A549 (cell line): ENCODE results near the gene CPHXL2. TPM values are rescaled to one million over a fixed set of nuclear protein-coding genes. Genes with fewer than 3 reads are reported as not detected.

Experiments
- ATAC-seq, 2 experiments: fragments of 200-7000 bp in 1 of 2; fragments of >200 bp in 1 of 2; cut with Nextera tagmentation in 1 of 2; cut with Tn5 transposase in 1 of 2; 3 replicates each; pipeline versions ENCODE4 v1.8.0 to v1.9.1; 2018 to 2020; ENCODE audit warnings: mild to moderate bottlenecking in 1 of 2, moderate library complexity in 1 of 2
- CTCF ChIA-PET: fragments of 300-600 bp; sonication (Branson Sonifier 250); formaldehyde crosslinking; extraction: SDS; loops from one replicate; lab custom pipeline; 2021; ENCODE audit warnings: antibody characterized with exemption, inconsistent platforms; lab: Yijun Ruan, JAX
- POLR2A ChIA-PET: fragments of 350-600 bp; formaldehyde crosslinking; extraction: SDS; loops from one replicate; lab custom pipeline; 2021; ENCODE audit warnings: antibody characterized with exemption, inconsistent platforms; lab: Yijun Ruan, JAX
- DNase-seq, 2 experiments: peaks; one replicate each; pipeline versions ENCODE4 v3.0.0 to v3.0.0-alpha.2; 2011 to 2016; ENCODE audit warnings: low read depth in 1 of 2, low spot score in 1 of 2
- FAIRE-seq: peaks from 2 replicates; lab custom pipeline; 2011; peaks lifted over from hg19 to GRCh38; lab: Jason Lieb, UNC
- H3K27ac ChIP-seq, 2 experiments: fragments of >200 bp; sonication (Bioruptor Twin); formaldehyde crosslinking; 3 replicates each; pipeline ENCODE4 v1.5.1; 2016 to 2017
- H3K4me1 ChIP-seq: fragments of >200 bp; sonication (Bioruptor Twin); formaldehyde crosslinking; 3 replicates; pipeline ENCODE4 v1.6.1; 2016
- H3K4me2 ChIP-seq: fragments of >200 bp; sonication (Bioruptor Twin); formaldehyde crosslinking; 3 replicates; pipeline ENCODE4 v1.6.1; 2016
- H3K4me3 ChIP-seq: fragments of >200 bp; sonication (Bioruptor Twin); formaldehyde crosslinking; 3 replicates; pipeline ENCODE4 v1.5.1; 2016
- H3K9me3 ChIP-seq: fragments of >200 bp; sonication (Bioruptor Twin); formaldehyde crosslinking; 3 replicates; pipeline ENCODE4 v1.6.1; 2016
- BHLHE40 ChIP-seq: IDR thresholded peaks from 2 replicates; pipeline ENCODE4 v1.6.1; 2012; ENCODE audit warnings: low read depth, low read length, inconsistent platforms
- CBX8 ChIP-seq: fragments of 200-600 bp; sonication (generic); IDR thresholded peaks from 2 replicates; pipeline ENCODE4 v1.6.1; 2016
- CEBPB ChIP-seq, 2 experiments: fragments of >200 bp in 1 of 2; sonication (Bioruptor Twin) in 1 of 2; formaldehyde crosslinking in 1 of 2; IDR thresholded peaks; 2 replicates each; pipeline ENCODE4 v1.6.1; 2012 to 2016
- CHD2 ChIP-seq: fragments of 150-350 bp; IDR thresholded peaks from 2 replicates; pipeline ENCODE4 v1.6.1; 2014; ENCODE audit warnings: low read length; ENCODE audit not compliant: partially characterized antibody
- EHF ChIP-seq: fragments of 250-450 bp; sonication (Bioruptor Pico); IDR thresholded peaks from 2 replicates; pipeline ENCODE4 v1.5.0; 2020; ENCODE audit warnings: mild to moderate bottlenecking
- EHMT2 ChIP-seq: fragments of 200-600 bp; sonication (generic); IDR thresholded peaks from 2 replicates; pipeline ENCODE4 v1.6.1; 2016; ENCODE audit warnings: antibody characterized with exemption, low read depth, mild to moderate bottlenecking, moderate library complexity
- ESRRA ChIP-seq: fragments of 150-350 bp; IDR thresholded peaks from 2 replicates; pipeline ENCODE4 v1.6.1; 2014; ENCODE audit warnings: mild to moderate bottlenecking, low read length, borderline replicate concordance
- HEYL ChIP-seq: fragments of 250-450 bp; sonication (Bioruptor Pico); IDR thresholded peaks from 2 replicates; pipeline ENCODE4 v1.8.0; 2021; ENCODE audit warnings: mild to moderate bottlenecking, moderate library complexity
- HOXA7 ChIP-seq: fragments of 250-450 bp; sonication (Bioruptor Pico); IDR thresholded peaks from 2 replicates; pipeline ENCODE4 v1.5.0; 2020; ENCODE audit warnings: mild to moderate bottlenecking, moderate library complexity
- HOXB13 ChIP-seq: fragments of 250-450 bp; sonication (Bioruptor Pico); IDR thresholded peaks from 2 replicates; pipeline ENCODE4 v1.5.0; 2020; ENCODE audit warnings: low read depth, mild to moderate bottlenecking, moderate library complexity
- JUNB ChIP-seq: fragments of >200 bp; sonication (Bioruptor Twin); formaldehyde crosslinking; IDR thresholded peaks from 2 replicates; pipeline ENCODE4 v1.6.1; 2016
- KDM5A ChIP-seq: fragments of 200-600 bp; sonication (generic); IDR thresholded peaks from 2 replicates; pipeline ENCODE4 v1.6.1; 2016; ENCODE audit warnings: antibody characterized with exemption, mild to moderate bottlenecking
- MYC ChIP-seq: IDR thresholded peaks from 2 replicates; pipeline ENCODE4 v1.6.1; 2012; ENCODE audit warnings: mild to moderate bottlenecking, inconsistent platforms, low read length, improper control_type of control experiment, borderline replicate concordance
- RAD21 ChIP-seq, 2 experiments: fragments of >200 bp in 1 of 2; sonication (Bioruptor Twin) in 1 of 2; formaldehyde crosslinking in 1 of 2; IDR thresholded peaks in 1 of 2; conservative IDR thresholded peaks in 1 of 2; 2 replicates in 1 of 2; 3 replicates in 1 of 2; pipeline ENCODE4 v1.6.1; 2012 to 2018; ENCODE audit warnings: inconsistent platforms in 1 of 2
- RARB ChIP-seq: fragments of 250-450 bp; sonication (Bioruptor Pico); IDR thresholded peaks from 2 replicates; pipeline ENCODE4 v1.8.0; 2021; ENCODE audit warnings: mild to moderate bottlenecking, moderate library complexity
- RCOR1 ChIP-seq: fragments of 150-350 bp; IDR thresholded peaks from 2 replicates; pipeline ENCODE4 v1.6.1; 2014; ENCODE audit warnings: antibody characterized with exemption, low read length, low read depth
- RNF2 ChIP-seq: fragments of 200-600 bp; sonication (generic); IDR thresholded peaks from 2 replicates; pipeline ENCODE4 v1.6.1; 2016; ENCODE audit warnings: low read depth, mild to moderate bottlenecking, antibody characterized with exemption, moderate library complexity, borderline replicate concordance
- SMC3 ChIP-seq: fragments of >200 bp; sonication (Bioruptor Twin); formaldehyde crosslinking; IDR thresholded peaks from 3 replicates; pipeline ENCODE4 v1.6.1; 2018; ENCODE audit warnings: inconsistent platforms
- ZFP36 ChIP-seq: fragments of 450-650 bp; IDR thresholded peaks from 2 replicates; pipeline ENCODE4 v1.6.1; 2014; ENCODE audit warnings: borderline replicate concordance; ENCODE audit not compliant: partially characterized antibody
- ZNF302 ChIP-seq: fragments of 250-450 bp; sonication (Bioruptor Pico); IDR thresholded peaks from 2 replicates; pipeline ENCODE4 v1.9.0; 2021; ENCODE audit warnings: inconsistent platforms, mild to moderate bottlenecking, moderate library complexity
- ZSCAN20 ChIP-seq: fragments of 250-450 bp; sonication (Bioruptor Pico); IDR thresholded peaks from 2 replicates; pipeline ENCODE4 v1.8.0; 2022; ENCODE audit warnings: mild to moderate bottlenecking, moderate library complexity
- WGBS: methylation state at CpG from one replicate; pipeline ENCODE4 v1.1.6; 2017; ENCODE audit errors: missing lambda C conversion rate; 5-methylcytosine and 5-hydroxymethylcytosine counted together
- polyA plus RNA-seq, 4 experiments: library from polyadenylated mRNA; depleted of rRNA in 3 of 4; stranded (reverse); fragments of >200 nt; fragmentation: RNase III in 1 of 4; extraction: RNeasy Plus Mini Kit Qiagen cat#74134 plus additional on column Dnase treatment in 1 of 4; gene quantifications; 2 replicates in 3 of 4; 3 replicates in 1 of 4; pipeline ENCODE4 v1.2.3, GENCODE V29; 2011 to 2017
- TF ChIP-seq, protein P1 (sequence below): fragments of 250-450 bp; sonication (Bioruptor Pico); IDR thresholded peaks from 2 replicates; pipeline ENCODE4 v1.5.0; 2020; ENCODE audit warnings: low read depth, mild to moderate bottlenecking, moderate library complexity
- TF ChIP-seq, protein P2 (sequence below): IDR thresholded peaks from 2 replicates; pipeline ENCODE4 v1.6.1; 2012
- TF ChIP-seq, protein P3 (sequence below): fragments of 250-450 bp; sonication (Bioruptor Pico); IDR thresholded peaks from 2 replicates; pipeline ENCODE4 v1.5.0; 2021; ENCODE audit warnings: mild to moderate bottlenecking, moderate library complexity, borderline replicate concordance

CPHXL2 gene
- polyA plus RNA-seq, 2 of the 4 experiments (the other 2 are of a cell fraction), result not detected

DNA sequence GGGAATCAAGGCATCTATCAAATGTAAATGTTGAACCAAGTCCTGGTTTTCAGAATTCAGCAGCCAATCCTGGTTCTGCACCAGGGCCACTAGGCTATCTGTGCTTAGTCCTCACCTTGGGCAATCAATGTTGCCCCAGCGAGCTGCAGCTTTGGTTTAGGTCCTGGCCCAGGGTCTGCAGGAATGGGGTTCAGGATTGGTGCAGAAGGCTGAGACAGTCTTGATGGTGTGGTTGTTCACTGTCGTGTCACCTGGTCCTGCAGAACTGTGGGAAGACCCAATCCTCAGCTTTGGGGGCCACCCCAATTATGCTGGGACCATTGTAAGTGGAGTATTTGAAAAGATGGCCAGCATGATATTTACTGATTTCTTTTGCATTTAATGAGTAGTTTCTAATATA lies 18.6 kb downstream of the CPHXL2 start:
- ATAC-seq (no peak), FAIRE-seq (no peak), DNase-seq (no peak)
- POLR2A ChIA-PET, result no interaction called here
- TF ChIP-seq, protein P1, sequence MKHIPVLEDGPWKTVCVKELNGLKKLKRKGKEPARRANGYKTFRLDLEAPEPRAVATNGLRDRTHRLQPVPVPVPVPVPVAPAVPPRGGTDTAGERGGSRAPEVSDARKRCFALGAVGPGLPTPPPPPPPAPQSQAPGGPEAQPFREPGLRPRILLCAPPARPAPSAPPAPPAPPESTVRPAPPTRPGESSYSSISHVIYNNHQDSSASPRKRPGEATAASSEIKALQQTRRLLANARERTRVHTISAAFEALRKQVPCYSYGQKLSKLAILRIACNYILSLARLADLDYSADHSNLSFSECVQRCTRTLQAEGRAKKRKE, result no peak
- TF ChIP-seq HOXA7 (CRISPR knock-in tag), result no peak
- no peak for TF ChIP-seq ZFP36
- no peak for TF ChIP-seq KDM5A
- TF ChIP-seq, protein P2, sequence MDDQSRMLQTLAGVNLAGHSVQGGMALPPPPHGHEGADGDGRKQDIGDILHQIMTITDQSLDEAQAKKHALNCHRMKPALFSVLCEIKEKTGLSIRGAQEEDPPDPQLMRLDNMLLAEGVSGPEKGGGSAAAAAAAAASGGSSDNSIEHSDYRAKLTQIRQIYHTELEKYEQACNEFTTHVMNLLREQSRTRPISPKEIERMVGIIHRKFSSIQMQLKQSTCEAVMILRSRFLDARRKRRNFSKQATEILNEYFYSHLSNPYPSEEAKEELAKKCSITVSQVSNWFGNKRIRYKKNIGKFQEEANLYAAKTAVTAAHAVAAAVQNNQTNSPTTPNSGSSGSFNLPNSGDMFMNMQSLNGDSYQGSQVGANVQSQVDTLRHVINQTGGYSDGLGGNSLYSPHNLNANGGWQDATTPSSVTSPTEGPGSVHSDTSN, result no peak
- no peak for TF ChIP-seq CHD2
- no peak for TF ChIP-seq CEBPB (IDR thresholded peaks at IDR 0.05)
- TF ChIP-seq RCOR1, result no peak
- no peak for TF ChIP-seq ZNF302 (CRISPR knock-in tag)
- TF ChIP-seq BHLHE40, result no peak
- TF ChIP-seq EHMT2, result no peak
- TF ChIP-seq HEYL, result no peak
- TF ChIP-seq RNF2, result no peak
- no peak for TF ChIP-seq MYC
- no peak for TF ChIP-seq HOXB13 (CRISPR knock-in tag)
- TF ChIP-seq, protein P3, sequence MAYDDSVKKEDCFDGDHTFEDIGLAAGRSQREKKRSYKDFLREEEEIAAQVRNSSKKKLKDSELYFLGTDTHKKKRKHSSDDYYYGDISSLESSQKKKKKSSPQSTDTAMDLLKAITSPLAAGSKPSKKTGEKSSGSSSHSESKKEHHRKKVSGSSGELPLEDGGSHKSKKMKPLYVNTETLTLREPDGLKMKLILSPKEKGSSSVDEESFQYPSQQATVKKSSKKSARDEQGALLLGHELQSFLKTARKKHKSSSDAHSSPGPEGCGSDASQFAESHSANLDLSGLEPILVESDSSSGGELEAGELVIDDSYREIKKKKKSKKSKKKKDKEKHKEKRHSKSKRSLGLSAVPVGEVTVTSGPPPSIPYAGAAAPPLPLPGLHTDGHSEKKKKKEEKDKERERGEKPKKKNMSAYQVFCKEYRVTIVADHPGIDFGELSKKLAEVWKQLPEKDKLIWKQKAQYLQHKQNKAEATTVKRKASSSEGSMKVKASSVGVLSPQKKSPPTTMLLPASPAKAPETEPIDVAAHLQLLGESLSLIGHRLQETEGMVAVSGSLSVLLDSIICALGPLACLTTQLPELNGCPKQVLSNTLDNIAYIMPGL (CRISPR knock-in tag), result no peak
- TF ChIP-seq ESRRA, result no peak
- TF ChIP-seq CBX8, result no peak
- Histone ChIP-seq H3K9me3 (no peaks in the 10 kb centered on the region), H3K4me2 (no peak overlapping the region), H3K4me1 (no peaks in the 10 kb centered on the region), H3K27ac (no peak overlapping the region), H3K4me3 (no peak overlapping the region)
- 78% methylated on average over 2 of the region's 2 CpGs for WGBS
- CTCF ChIA-PET, result no interaction called here

DNA sequence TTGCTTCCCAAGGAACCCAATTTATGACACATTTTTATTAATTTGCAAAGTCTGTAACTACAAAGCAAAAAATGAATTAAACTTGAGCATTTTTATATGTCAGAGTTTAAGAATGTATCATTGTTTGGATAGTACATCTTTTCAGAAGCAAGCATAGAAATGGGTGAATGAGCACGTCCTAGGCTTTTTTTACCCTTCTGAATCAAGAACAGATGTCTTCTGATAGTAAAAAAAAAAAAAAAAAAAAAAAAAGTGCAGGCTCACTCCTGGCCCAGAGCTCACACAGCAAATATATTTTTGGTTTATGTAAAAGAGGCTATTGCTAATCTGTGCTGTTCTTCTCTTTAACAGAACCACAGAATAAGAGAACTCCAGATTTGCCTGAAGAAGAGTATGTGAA lies 22.9 kb downstream of the CPHXL2 start:
- ATAC-seq (no peak), DNase-seq (no peak), FAIRE-seq (no peak)
- 88% methylated on average over 1 of the region's 1 CpG for WGBS
- CTCF ChIA-PET, result interaction anchor here (0.6 to 1.1 kb wide), 2 partner anchors 137 to 586 kb away, joined by 3 to 6 read pairs; no protein-coding TSS in a partner anchor
- H3K4me1 ChIP-seq, result peaks cover 10% of the 10 kb centered on the region; the same call in 2 of the 3 replicates
- POLR2A ChIA-PET, result no interaction called here
- TF ChIP-seq, protein P1, result no peak
- TF ChIP-seq RAD21 (conservative IDR thresholded peaks at IDR 0.05 in 1 of 2, IDR thresholded peaks at IDR 0.05 in 1 of 2) (no peak), ZSCAN20 (CRISPR knock-in tag) (no peak), ZFP36 (no peak), EHF (CRISPR knock-in tag) (no peak), KDM5A (no peak), HEYL (no peak), ZNF302 (CRISPR knock-in tag) (no peak), JUNB (no peak), RARB (no peak), ESRRA (no peak), RCOR1 (no peak), SMC3 (no peak)
- no peaks in the 10 kb centered on the region for H3K9me3 ChIP-seq
- H3K4me2 ChIP-seq, result no peak overlapping the region
- H3K27ac ChIP-seq, result no peak overlapping the region
- no peak overlapping the region for H3K4me3 ChIP-seq
